Measurements from ENCODE around the gene POLR2F. TPM values are rescaled to one million over a fixed set of nuclear protein-coding genes. Genes with fewer than 3 reads are reported as not detected.
A peak's percentile ranks its signal among the peaks of the same experiment; 100 is the strongest.

POLR2F gene
- total RNA-seq, 1 donor from 2014 or later: 75.5 TPM

DNA sequence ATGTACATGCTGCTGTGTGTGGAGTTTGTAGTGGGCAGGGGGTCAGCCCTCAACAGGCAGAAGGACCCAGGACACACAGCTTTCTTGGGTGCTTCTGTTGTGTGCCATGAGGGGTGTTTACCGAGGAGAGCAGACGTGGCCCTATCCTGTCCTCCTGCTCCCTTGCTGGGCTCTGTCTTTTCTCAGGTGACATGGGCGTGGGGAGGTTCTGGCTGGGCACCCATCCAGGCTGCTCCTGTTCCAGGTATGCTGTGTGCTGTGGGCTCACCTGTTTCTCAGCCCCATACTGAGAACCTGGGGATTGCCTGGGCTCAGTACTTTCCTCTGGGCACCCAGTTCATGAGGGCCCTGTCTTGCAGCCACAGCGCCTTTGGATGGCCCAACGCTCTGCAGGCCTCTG, 24.1 kb upstream of the POLR2F start:
- Histone ChIP-seq H3K27ac (no peak overlapping the region), H3K9ac (no peak overlapping the region), H3K36me3 (no peaks in the 10 kb centered on the region), H3K4me1 (no peaks in the 10 kb centered on the region), H3K4me3 (no peak overlapping the region), H3K27me3 (no peaks in the 10 kb centered on the region), H2AFZ (replicated peaks) (no peak overlapping the region), H3K79me2 (ENCODE audit: low read depth) (no peaks in the 10 kb centered on the region), H3K4me2 (no peak overlapping the region), H3F3A (ENCODE audit: low read depth) (no peaks in the 10 kb centered on the region), H3K9me3 (ENCODE audit: low read depth) (no peaks in the 10 kb centered on the region), H4K20me1 (ENCODE audit: low read depth) (peaks cover 8% of the 10 kb centered on the region)
- Mint-ChIP-seq H3K4me3 (no peak overlapping the region), H3K9me3 (no peaks in the 10 kb centered on the region), H3K27me3 (ENCODE audit: insufficient read depth, low read depth) (peaks cover 6% of the 10 kb centered on the region), H3K36me3 (peaks cover 9% of the 10 kb centered on the region), H3K27ac (no peak overlapping the region), H3K4me1 (peaks cover 12% of the 10 kb centered on the region)
- TF ChIP-seq EZH2phosphoT487 (IDR thresholded peaks at IDR 0.05) (no peak), EZH2 (IDR thresholded peaks at IDR 0.05) (no peak)
- TF ChIP-seq, protein P1, sequence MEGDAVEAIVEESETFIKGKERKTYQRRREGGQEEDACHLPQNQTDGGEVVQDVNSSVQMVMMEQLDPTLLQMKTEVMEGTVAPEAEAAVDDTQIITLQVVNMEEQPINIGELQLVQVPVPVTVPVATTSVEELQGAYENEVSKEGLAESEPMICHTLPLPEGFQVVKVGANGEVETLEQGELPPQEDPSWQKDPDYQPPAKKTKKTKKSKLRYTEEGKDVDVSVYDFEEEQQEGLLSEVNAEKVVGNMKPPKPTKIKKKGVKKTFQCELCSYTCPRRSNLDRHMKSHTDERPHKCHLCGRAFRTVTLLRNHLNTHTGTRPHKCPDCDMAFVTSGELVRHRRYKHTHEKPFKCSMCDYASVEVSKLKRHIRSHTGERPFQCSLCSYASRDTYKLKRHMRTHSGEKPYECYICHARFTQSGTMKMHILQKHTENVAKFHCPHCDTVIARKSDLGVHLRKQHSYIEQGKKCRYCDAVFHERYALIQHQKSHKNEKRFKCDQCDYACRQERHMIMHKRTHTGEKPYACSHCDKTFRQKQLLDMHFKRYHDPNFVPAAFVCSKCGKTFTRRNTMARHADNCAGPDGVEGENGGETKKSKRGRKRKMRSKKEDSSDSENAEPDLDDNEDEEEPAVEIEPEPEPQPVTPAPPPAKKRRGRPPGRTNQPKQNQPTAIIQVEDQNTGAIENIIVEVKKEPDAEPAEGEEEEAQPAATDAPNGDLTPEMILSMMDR (IDR thresholded peaks at IDR 0.05): no peak
- DNase-seq (ENCODE audit: low spot score): no peak

DNA sequence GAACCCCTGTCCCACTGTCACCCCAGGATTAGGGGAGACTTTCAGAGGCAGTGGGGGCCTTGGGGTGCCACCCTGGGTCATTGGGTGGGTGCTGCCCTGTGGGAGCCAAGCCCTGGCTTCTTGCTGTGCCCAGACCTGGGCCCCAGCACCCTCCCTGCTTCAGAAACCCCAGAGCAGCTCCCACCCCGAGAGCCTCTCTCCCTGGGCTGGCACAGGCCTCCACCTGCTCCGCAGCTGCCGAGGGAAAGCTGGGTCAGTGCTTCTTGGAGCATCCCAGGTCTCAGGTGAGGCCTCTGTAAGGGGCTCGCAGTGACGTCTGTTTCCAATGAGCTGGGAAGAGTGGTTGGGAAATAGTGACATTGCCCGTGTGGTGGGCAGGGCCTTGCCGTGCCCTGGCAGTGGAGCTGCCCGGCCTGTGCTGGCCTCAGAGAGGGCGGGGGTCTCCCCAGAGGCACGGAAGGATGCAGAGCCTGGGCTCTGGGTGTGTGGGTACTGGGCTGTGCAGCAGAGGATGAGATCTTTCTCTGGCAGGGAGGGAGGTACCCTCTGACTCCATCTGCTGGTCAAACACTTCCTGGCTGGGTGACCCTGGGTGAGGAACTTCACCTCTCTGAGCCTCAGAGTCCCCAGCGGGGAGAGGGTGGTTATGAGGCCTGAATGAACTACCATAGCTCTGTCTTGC, 23.1 kb upstream of the POLR2F start:
- H2AFZ ChIP-seq (replicated peaks): no peak overlapping the region
- DNase-seq (ENCODE audit: low spot score): peak; percentile 34
- TF ChIP-seq, protein P1 (IDR thresholded peaks at IDR 0.05): peak; percentile 43
- TF ChIP-seq EZH2 (IDR thresholded peaks at IDR 0.05): no peak
- TF ChIP-seq EZH2phosphoT487 (IDR thresholded peaks at IDR 0.05): no peak
- H4K20me1 ChIP-seq (ENCODE audit: low read depth): peaks cover 8% of the 10 kb centered on the region
- H3K36me3 Mint-ChIP-seq: peaks cover 9% of the 10 kb centered on the region
- H3K27ac Mint-ChIP-seq: no peak overlapping the region
- H3K4me3 ChIP-seq: no peak overlapping the region
- H3F3A ChIP-seq (ENCODE audit: low read depth): no peaks in the 10 kb centered on the region
- H3K4me1 Mint-ChIP-seq: peaks cover 12% of the 10 kb centered on the region
- no peaks in the 10 kb centered on the region for H3K79me2 ChIP-seq (ENCODE audit: low read depth)
- H3K9me3 ChIP-seq (ENCODE audit: low read depth): no peaks in the 10 kb centered on the region
- no peaks in the 10 kb centered on the region for H3K4me1 ChIP-seq
- H3K27ac ChIP-seq: no peak overlapping the region
- no peak overlapping the region for H3K4me2 ChIP-seq
- H3K36me3 ChIP-seq: no peaks in the 10 kb centered on the region
- H3K27me3 ChIP-seq: no peaks in the 10 kb centered on the region
- no peaks in the 10 kb centered on the region for H3K9me3 Mint-ChIP-seq
- no peak overlapping the region for H3K4me3 Mint-ChIP-seq
- H3K9ac ChIP-seq: no peak overlapping the region
- peaks cover 6% of the 10 kb centered on the region for H3K27me3 Mint-ChIP-seq (ENCODE audit: insufficient read depth, low read depth)

DNA sequence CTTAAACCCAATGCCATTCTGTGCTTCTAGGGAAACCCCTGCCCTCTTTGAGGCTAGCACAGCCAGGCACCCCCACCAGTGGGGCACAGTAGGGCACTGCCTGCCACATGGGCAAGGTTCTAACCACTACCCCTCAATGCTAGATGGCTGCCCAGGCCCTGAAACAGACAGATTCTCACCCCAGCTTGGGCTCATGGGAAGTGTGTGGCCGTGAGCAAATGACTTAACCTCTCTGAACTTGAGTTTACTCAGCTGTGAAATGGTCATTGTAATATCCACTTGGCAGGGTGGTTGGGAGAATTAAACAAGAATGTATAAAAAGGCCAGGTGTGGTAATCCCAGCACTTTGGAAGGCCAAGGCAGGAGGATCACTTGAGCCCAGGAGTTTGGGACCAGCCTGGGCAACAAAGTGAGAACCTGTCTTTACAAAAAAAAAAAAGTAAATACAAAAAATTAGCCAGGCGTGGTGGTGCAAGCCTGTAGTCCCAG, 22.5 kb upstream of the POLR2F start:
- Histone ChIP-seq H3K79me2 (ENCODE audit: low read depth) (no peaks in the 10 kb centered on the region), H3K36me3 (no peaks in the 10 kb centered on the region), H3K4me2 (no peak overlapping the region), H3K9ac (no peak overlapping the region), H3K4me3 (no peak overlapping the region), H3K27ac (no peak overlapping the region), H3K27me3 (no peaks in the 10 kb centered on the region), H3K9me3 (ENCODE audit: low read depth) (no peaks in the 10 kb centered on the region), H2AFZ (replicated peaks) (no peak overlapping the region), H3K4me1 (no peaks in the 10 kb centered on the region), H4K20me1 (ENCODE audit: low read depth) (peaks cover 8% of the 10 kb centered on the region), H3F3A (ENCODE audit: low read depth) (no peaks in the 10 kb centered on the region)
- no peak overlapping the region for H3K27ac Mint-ChIP-seq
- no peak overlapping the region for H3K4me3 Mint-ChIP-seq
- DNase-seq (ENCODE audit: low spot score): no peak
- peaks cover 9% of the 10 kb centered on the region for H3K36me3 Mint-ChIP-seq
- H3K9me3 Mint-ChIP-seq: no peaks in the 10 kb centered on the region
- TF ChIP-seq EZH2phosphoT487 (IDR thresholded peaks at IDR 0.05) (no peak), EZH2 (IDR thresholded peaks at IDR 0.05) (no peak)
- TF ChIP-seq, protein P1 (IDR thresholded peaks at IDR 0.05): no peak
- H3K4me1 Mint-ChIP-seq: peaks cover 12% of the 10 kb centered on the region
- H3K27me3 Mint-ChIP-seq (ENCODE audit: insufficient read depth, low read depth): peaks cover 6% of the 10 kb centered on the region

Measured in neural progenitor cell (in vitro differentiated cells).